DOHH2 (cell line): ENCODE data around the gene UNC93B1.
"Not testable (repeated sequence)": the region's sequence is repeated elsewhere in the genome, so short reads cannot be mapped to it uniquely, and the experiment has no call there.

Experiments used
- H3F3A ChIP-seq: fragments of 200-600 bp; sonication (generic), shearing (Covaris generic); 2 replicates; pipeline ENCODE4 v1.6.0; 2016; ENCODE audit warnings: antibody characterized with exemption, mild to moderate bottlenecking; ENCODE audit not compliant: control insufficient read depth, insufficient read depth
- H3K27ac ChIP-seq: fragments of 200-600 bp; sonication (generic); 2 replicates; pipeline ENCODE4 v1.5.1; 2014; ENCODE audit warnings: low read depth, mild to moderate bottlenecking, low read length, moderate library complexity
- H3K27me3 ChIP-seq: fragments of 200-600 bp; sonication (generic); 2 replicates; pipeline ENCODE4 v1.6.1; 2014; ENCODE audit warnings: mild to moderate bottlenecking, low read length, mixed read lengths; ENCODE audit not compliant: control insufficient read depth
- H3K36me3 ChIP-seq: fragments of 200-600 bp; sonication (generic); 2 replicates; pipeline ENCODE4 v1.6.1; 2014; ENCODE audit warnings: mild to moderate bottlenecking, low read length, moderate library complexity, mixed read lengths; ENCODE audit not compliant: control insufficient read depth
- H3K4me1 ChIP-seq: fragments of 200-600 bp; sonication (generic); 2 replicates; pipeline ENCODE4 v1.6.1; 2014; ENCODE audit warnings: mild to moderate bottlenecking, low read length, mixed read lengths; ENCODE audit not compliant: control insufficient read depth
- H3K4me2 ChIP-seq: fragments of 200-600 bp; sonication (generic); 2 replicates; pipeline ENCODE4 v1.6.0; 2014; ENCODE audit warnings: mild to moderate bottlenecking, low read length, moderate library complexity
- H3K4me3 ChIP-seq: fragments of 200-600 bp; sonication (generic); 2 replicates; pipeline ENCODE4 v1.5.1; 2014; ENCODE audit warnings: mild to moderate bottlenecking, low read length, mixed read lengths
- H3K79me2 ChIP-seq: fragments of 200-600 bp; sonication (generic); 2 replicates; pipeline ENCODE4 v1.6.1; 2014; ENCODE audit warnings: mild to moderate bottlenecking, low read length, mixed read lengths; ENCODE audit not compliant: control insufficient read depth
- H3K9me2 ChIP-seq: fragments of 200-600 bp; sonication (generic); replicated peaks from 2 replicates; pipeline ENCODE4 v1.6.1; 2014; ENCODE audit warnings: mild to moderate bottlenecking, low read length, mixed read lengths; ENCODE audit not compliant: control insufficient read depth
- H3K9me3 ChIP-seq: fragments of 200-600 bp; sonication (generic); 2 replicates; pipeline ENCODE4 v1.6.1; 2014; ENCODE audit warnings: antibody characterized with exemption, low read length, mixed read lengths; ENCODE audit not compliant: control insufficient read depth, insufficient read depth
- H4K20me1 ChIP-seq: fragments of 200-600 bp; sonication (generic); 2 replicates; pipeline ENCODE4 v1.6.0; 2014; ENCODE audit warnings: low read depth, mild to moderate bottlenecking, antibody characterized with exemption, low read length, moderate library complexity; ENCODE audit not compliant: control insufficient read depth, insufficient read depth
- CTCF ChIP-seq: fragments of 200-600 bp; sonication (generic); IDR thresholded peaks from one replicate; pipeline ENCODE4 v1.5.1; 2014; ENCODE audit warnings: antibody characterized with exemption, mild to moderate bottlenecking, low read depth, low read length; ENCODE audit not compliant: poor library complexity, severe bottlenecking

Gene UNC93B1

GRCh38 chr11:67994387-67994786 is 9.5 kb downstream of the UNC93B1 start:
- Histone ChIP-seq H3K36me3 (peaks cover 46% of the 10 kb centered on the region), H3K4me1 (peaks cover 20% of the 10 kb centered on the region)
- not testable (repeated sequence) for H3K27me3 ChIP-seq, H3K9me3 ChIP-seq, H3K9me2 ChIP-seq, H4K20me1 ChIP-seq, H3K79me2 ChIP-seq, H3K27ac ChIP-seq, H3K4me3 ChIP-seq, H3F3A ChIP-seq, H3K4me2 ChIP-seq

GRCh38 chr11:67993821-67994220 is 10.1 kb downstream of the UNC93B1 start:
- H3K4me3 ChIP-seq, H4K20me1 ChIP-seq, H3K9me3 ChIP-seq, H3K79me2 ChIP-seq, H3F3A ChIP-seq, H3K27me3 ChIP-seq, H3K27ac ChIP-seq, H3K9me2 ChIP-seq: not testable (repeated sequence)
- TF ChIP-seq CTCF = peak; percentile 49
- Histone ChIP-seq H3K4me2 (peak overlapping the region; percentile 30; the same call in 1 of the 2 replicates), H3K4me1 (peaks cover 20% of the 10 kb centered on the region), H3K36me3 (peaks cover 41% of the 10 kb centered on the region)

GRCh38 chr11:67991347-67992121 is 12.4 kb downstream of the UNC93B1 start:
- not testable (repeated sequence) for H3K4me2 ChIP-seq, H3K27ac ChIP-seq, H3K4me3 ChIP-seq, H3K27me3 ChIP-seq, H3K79me2 ChIP-seq, H4K20me1 ChIP-seq, H3K9me3 ChIP-seq, H3F3A ChIP-seq, H3K9me2 ChIP-seq
- Histone ChIP-seq H3K36me3 (peaks cover 18% of the 10 kb centered on the region), H3K4me1 (peaks cover 15% of the 10 kb centered on the region)

GRCh38 chr11:67990546-67991346 is 13.2 kb downstream of the UNC93B1 start:
- not testable (repeated sequence) for H3K27ac ChIP-seq, H4K20me1 ChIP-seq, H3K27me3 ChIP-seq, H3F3A ChIP-seq, H3K9me3 ChIP-seq, H3K4me2 ChIP-seq, H3K4me3 ChIP-seq, H3K9me2 ChIP-seq, H3K79me2 ChIP-seq
- Histone ChIP-seq H3K4me1 (peaks cover 15% of the 10 kb centered on the region), H3K36me3 (peaks cover 11% of the 10 kb centered on the region; the same call in 1 of the 2 replicates)

GRCh38 chr11:67985302-67985701 is 18.6 kb downstream of the UNC93B1 start:
- H3K79me2 ChIP-seq, H3K4me2 ChIP-seq, H3K9me3 ChIP-seq, H3K27ac ChIP-seq, H3F3A ChIP-seq, H3K4me1 ChIP-seq, H3K36me3 ChIP-seq, H3K4me3 ChIP-seq, H3K9me2 ChIP-seq, H4K20me1 ChIP-seq, H3K27me3 ChIP-seq: not testable (repeated sequence)
